Liver (tissue), 9 donors: ENCODE results near the gene ATG5. TPM values are rescaled to one million over a fixed set of nuclear protein-coding genes. Genes with fewer than 3 reads are reported as not detected.

Experiments
- DNase-seq: peaks from one replicate; pipeline ENCODE4 v3.0.0-alpha.2; 2017; ENCODE audit warnings: low spot score
- H3K27ac ChIP-seq, 2 donors: one replicate each; pipeline ENCODE4 v1.7.0; 2013; ENCODE audit warnings: inconsistent platforms in 2 of 2, low read length in 2 of 2, control low read depth in 1 of 2, low read depth in 1 of 2, mild to moderate bottlenecking in 1 of 2
- H3K27me3 ChIP-seq, 4 donors: one replicate each; pipeline versions ENCODE4 v1.6.1 to v1.7.0; 2013; ENCODE audit warnings: low read length in 3 of 4, inconsistent platforms in 1 of 4, mild to moderate bottlenecking in 1 of 4, moderate library complexity in 1 of 4; ENCODE audit not compliant: control insufficient read depth in 4 of 4, insufficient read depth in 4 of 4
- H3K36me3 ChIP-seq, 4 donors: one replicate each; pipeline versions ENCODE4 v1.6.1 to v1.7.0; 2013; ENCODE audit warnings: low read length in 3 of 4, mild to moderate bottlenecking in 3 of 4, low read depth in 1 of 4, moderate library complexity in 1 of 4; ENCODE audit not compliant: control insufficient read depth in 4 of 4, insufficient read depth in 3 of 4
- H3K4me1 ChIP-seq, 4 donors: one replicate each; pipeline versions ENCODE4 v1.6.1 to v1.7.0; 2013; ENCODE audit warnings: low read length in 3 of 4, mild to moderate bottlenecking in 3 of 4, moderate library complexity in 1 of 4; ENCODE audit not compliant: control insufficient read depth in 4 of 4, insufficient read depth in 4 of 4
- H3K4me3 ChIP-seq, 3 donors: one replicate each; pipeline versions ENCODE4 v1.6.1 to v1.7.0; 2013; ENCODE audit warnings: low read length in 3 of 3, control low read depth in 1 of 3, low read depth in 1 of 3, mild to moderate bottlenecking in 1 of 3
- H3K9ac ChIP-seq, 2 donors: one replicate each; pipeline ENCODE4 v1.7.0; 2013; ENCODE audit warnings: low read length in 2 of 2, mild to moderate bottlenecking in 2 of 2, moderate library complexity in 2 of 2, control low read depth in 1 of 2, low read depth in 1 of 2
- H3K9me3 ChIP-seq, 4 donors: one replicate each; pipeline versions ENCODE4 v1.6.1 to v1.7.0; 2013; ENCODE audit warnings: low read length in 3 of 4; ENCODE audit not compliant: control insufficient read depth in 4 of 4
- EGR1 ChIP-seq, 2 donors: IDR thresholded peaks; 2 replicates each; pipeline ENCODE4 v1.6.1; 2016 to 2018; ENCODE audit warnings: antibody characterized with exemption in 2 of 2, low read depth in 2 of 2
- FOXA2 ChIP-seq: IDR thresholded peaks from 2 replicates; pipeline ENCODE4 v1.6.1; 2016; ENCODE audit warnings: antibody characterized with exemption
- GABPA ChIP-seq, 2 donors: IDR thresholded peaks in 1 of 2; conservative IDR thresholded peaks in 1 of 2; 2 replicates each; pipeline ENCODE4 v1.6.1; 2016; ENCODE audit warnings: antibody characterized with exemption in 2 of 2, mild to moderate bottlenecking in 1 of 2, moderate library complexity in 1 of 2
- HNF4A ChIP-seq, 2 donors: conservative IDR thresholded peaks; 2 replicates each; pipeline ENCODE4 v1.6.1; 2016; ENCODE audit warnings: antibody characterized with exemption in 2 of 2, mild to moderate bottlenecking in 2 of 2
- NR2F2 ChIP-seq: IDR thresholded peaks from 2 replicates; pipeline ENCODE4 v1.6.1; 2016; ENCODE audit warnings: antibody characterized with exemption
- RAD21 ChIP-seq, 2 donors: IDR thresholded peaks; 2 replicates each; pipeline ENCODE4 v1.6.1; 2016; ENCODE audit warnings: antibody characterized with exemption in 2 of 2, mild to moderate bottlenecking in 2 of 2
- RXRA ChIP-seq, 2 donors: IDR thresholded peaks; 2 replicates each; pipeline ENCODE4 v1.6.1; 2017 to 2018; ENCODE audit warnings: antibody characterized with exemption in 2 of 2, mild to moderate bottlenecking in 1 of 2
- TAF1 ChIP-seq: conservative IDR thresholded peaks from 2 replicates; pipeline ENCODE4 v1.6.1; 2016; ENCODE audit warnings: antibody characterized with exemption, mild to moderate bottlenecking
- YY1 ChIP-seq: IDR thresholded peaks from 2 replicates; pipeline ENCODE4 v1.6.1; 2016; ENCODE audit warnings: antibody characterized with exemption, mild to moderate bottlenecking
- WGBS: extraction: QIAGEN DNeasy Blood & Tissue Kit; methylation state at CpG from one replicate; pipeline ENCODE4 v1.1.7; 2013; 5-methylcytosine and 5-hydroxymethylcytosine counted together
- polyA plus RNA-seq, 2 donors: library from polyadenylated mRNA; stranded (reverse) in 1 of 2; unstranded in 1 of 2; fragments of 200-250 nt in 1 of 2; fragments of >200 nt in 1 of 2; fragmentation: Nextera tagmentation in 1 of 2; extraction: Ambion mirVana in 1 of 2; gene quantifications; one replicate each; pipeline versions ENCODE4 v1.2.1 to v1.2.3, GENCODE V29; 2013 to 2015
- total RNA-seq, 2 donors: library from RNA; depleted of rRNA; stranded (reverse); fragments of >200 nt; gene quantifications; one replicate each; pipeline ENCODE4 v1.2.3, GENCODE V29; 2014
- TF ChIP-seq, protein P1 (sequence below): IDR thresholded peaks from 2 replicates; pipeline ENCODE4 v1.6.1; 2016; ENCODE audit warnings: antibody characterized with exemption
- TF ChIP-seq, protein P2 (sequence below): fragments of 150-350 bp; IDR thresholded peaks from 2 replicates; pipeline ENCODE4 v1.5.1; 2017; ENCODE audit warnings: improper control_type of control experiment, low read depth, low read length; ENCODE audit not compliant: missing input control
- TF ChIP-seq, protein P3 (sequence below): IDR thresholded peaks from 2 replicates; pipeline ENCODE4 v1.6.1; 2016; ENCODE audit warnings: antibody characterized with exemption
- donor health status: healthy.
- donor health status: healthy.
- donor health status: healthy.
- donor health status: healthy.
- donor health status: healthy.

Gene ATG5
- total and polyA plus RNA-seq, 4 donors, result 10.0 to 25.7 (median 19.7) TPM

DNA sequence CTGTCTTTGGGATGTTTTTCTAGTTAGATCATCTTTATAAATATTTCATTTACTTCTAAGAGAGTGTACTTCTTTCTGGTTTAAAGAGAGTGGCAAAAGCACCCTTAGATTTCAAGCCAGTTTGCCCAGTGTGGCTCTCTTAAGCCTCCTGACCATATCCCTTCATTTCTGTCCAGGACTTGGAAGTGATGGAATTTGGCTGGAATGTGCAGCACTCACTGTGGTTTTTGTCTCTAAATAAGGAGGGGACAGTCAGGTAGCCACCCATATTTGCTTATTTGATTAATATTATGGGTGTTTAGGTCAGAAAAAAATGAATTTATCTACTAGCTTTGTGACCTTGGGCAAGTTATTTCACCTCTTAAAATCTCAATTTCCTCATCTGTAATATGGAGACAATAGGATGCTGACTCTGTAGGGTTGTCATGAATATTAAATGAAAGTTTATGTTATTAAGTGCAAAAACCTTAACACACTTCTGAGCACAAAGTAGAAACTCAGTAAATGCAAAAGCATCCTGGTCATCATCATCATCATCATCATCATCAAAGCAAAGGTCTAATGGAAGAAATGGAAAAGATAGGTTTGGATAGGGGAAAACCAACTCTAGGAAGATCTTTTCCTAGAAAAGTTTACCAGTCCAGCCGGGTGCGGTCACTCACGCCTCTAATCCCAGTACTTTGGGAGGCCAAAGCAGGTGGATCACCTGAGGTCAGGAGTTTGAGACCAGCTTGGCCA, 38.0 kb upstream of the ATG5 start:
- no peaks in the 10 kb centered on the region for H3K36me3 ChIP-seq
- DNase-seq, result no peak
- TF ChIP-seq FOXA2 (no peak), EGR1 (IDR thresholded peaks at IDR 0.05; ENCODE audit: low read depth in 2 of 2) (no peak), NR2F2 (no peak), GABPA (IDR thresholded peaks at IDR 0.05 in 1 of 2, conservative IDR thresholded peaks at IDR 0.05 in 1 of 2) (no peak)
- TF ChIP-seq, protein P1, sequence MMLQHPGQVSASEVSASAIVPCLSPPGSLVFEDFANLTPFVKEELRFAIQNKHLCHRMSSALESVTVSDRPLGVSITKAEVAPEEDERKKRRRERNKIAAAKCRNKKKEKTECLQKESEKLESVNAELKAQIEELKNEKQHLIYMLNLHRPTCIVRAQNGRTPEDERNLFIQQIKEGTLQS, result no peak
- TF ChIP-seq, protein P2, sequence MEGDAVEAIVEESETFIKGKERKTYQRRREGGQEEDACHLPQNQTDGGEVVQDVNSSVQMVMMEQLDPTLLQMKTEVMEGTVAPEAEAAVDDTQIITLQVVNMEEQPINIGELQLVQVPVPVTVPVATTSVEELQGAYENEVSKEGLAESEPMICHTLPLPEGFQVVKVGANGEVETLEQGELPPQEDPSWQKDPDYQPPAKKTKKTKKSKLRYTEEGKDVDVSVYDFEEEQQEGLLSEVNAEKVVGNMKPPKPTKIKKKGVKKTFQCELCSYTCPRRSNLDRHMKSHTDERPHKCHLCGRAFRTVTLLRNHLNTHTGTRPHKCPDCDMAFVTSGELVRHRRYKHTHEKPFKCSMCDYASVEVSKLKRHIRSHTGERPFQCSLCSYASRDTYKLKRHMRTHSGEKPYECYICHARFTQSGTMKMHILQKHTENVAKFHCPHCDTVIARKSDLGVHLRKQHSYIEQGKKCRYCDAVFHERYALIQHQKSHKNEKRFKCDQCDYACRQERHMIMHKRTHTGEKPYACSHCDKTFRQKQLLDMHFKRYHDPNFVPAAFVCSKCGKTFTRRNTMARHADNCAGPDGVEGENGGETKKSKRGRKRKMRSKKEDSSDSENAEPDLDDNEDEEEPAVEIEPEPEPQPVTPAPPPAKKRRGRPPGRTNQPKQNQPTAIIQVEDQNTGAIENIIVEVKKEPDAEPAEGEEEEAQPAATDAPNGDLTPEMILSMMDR, result no peak
- no peaks in the 10 kb centered on the region for H3K9me3 ChIP-seq
- H3K27ac ChIP-seq, result no peak overlapping the region
- WGBS, result 94% methylated on average over 3 of the region's 3 CpGs
- H3K4me1 ChIP-seq, result peaks cover 6 to 13% (median 10%) of the 10 kb centered on the region in 4 donors
- H3K4me3 ChIP-seq, result no peak overlapping the region
- H3K27me3 ChIP-seq, result peaks cover 0 to 10% (median 2%) of the 10 kb centered on the region in 4 donors
- no peak overlapping the region for H3K9ac ChIP-seq

DNA sequence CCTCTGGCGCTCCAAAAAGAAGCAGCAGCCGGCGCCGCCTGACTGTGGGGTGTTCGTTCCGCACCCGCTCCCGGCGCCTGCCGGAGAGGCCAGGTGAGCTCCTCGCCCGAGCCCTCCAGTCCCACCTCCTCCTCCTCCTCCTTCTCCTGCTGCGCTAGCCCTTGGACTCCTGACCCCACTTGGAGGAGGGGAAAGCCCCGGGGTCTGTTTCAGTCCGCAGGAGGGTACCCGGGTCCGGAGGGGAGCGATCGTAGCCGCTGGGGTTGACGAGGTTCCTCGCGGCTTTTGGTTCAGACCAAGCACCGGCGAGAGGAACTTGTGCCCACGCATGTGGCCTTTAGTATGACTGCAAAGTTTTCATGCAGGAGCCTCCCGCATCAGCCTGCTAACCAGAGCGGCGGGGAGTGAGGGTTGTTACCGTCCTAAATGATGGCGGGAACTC, 35.5 kb upstream of the ATG5 start:
- WGBS, result 5% methylated on average over 31 of the region's 31 CpGs
- no peaks in the 10 kb centered on the region for H3K36me3 ChIP-seq
- no peak for DNase-seq
- peaks cover 6 to 13% (median 10%) of the 10 kb centered on the region in 4 donors for H3K4me1 ChIP-seq
- H3K27ac ChIP-seq, result no peak overlapping the region
- H3K27me3 ChIP-seq, result peaks cover 0 to 10% (median 0%) of the 10 kb centered on the region in 4 donors
- peak overlapping the region in 2 of 3 donors; percentile 26 to 54 for H3K4me3 ChIP-seq
- TF ChIP-seq, protein P2, result no peak
- no peak for TF ChIP-seq YY1
- no peak for TF ChIP-seq RXRA (IDR thresholded peaks at IDR 0.05)
- TF ChIP-seq RAD21 (IDR thresholded peaks at IDR 0.05), result no peak
- TF ChIP-seq FOXA2, result no peak
- TF ChIP-seq HNF4A (conservative IDR thresholded peaks at IDR 0.05), result no peak
- TF ChIP-seq EGR1 (IDR thresholded peaks at IDR 0.05; ENCODE audit: low read depth in 2 of 2), result no peak
- no peak for TF ChIP-seq TAF1
- TF ChIP-seq, protein P3, sequence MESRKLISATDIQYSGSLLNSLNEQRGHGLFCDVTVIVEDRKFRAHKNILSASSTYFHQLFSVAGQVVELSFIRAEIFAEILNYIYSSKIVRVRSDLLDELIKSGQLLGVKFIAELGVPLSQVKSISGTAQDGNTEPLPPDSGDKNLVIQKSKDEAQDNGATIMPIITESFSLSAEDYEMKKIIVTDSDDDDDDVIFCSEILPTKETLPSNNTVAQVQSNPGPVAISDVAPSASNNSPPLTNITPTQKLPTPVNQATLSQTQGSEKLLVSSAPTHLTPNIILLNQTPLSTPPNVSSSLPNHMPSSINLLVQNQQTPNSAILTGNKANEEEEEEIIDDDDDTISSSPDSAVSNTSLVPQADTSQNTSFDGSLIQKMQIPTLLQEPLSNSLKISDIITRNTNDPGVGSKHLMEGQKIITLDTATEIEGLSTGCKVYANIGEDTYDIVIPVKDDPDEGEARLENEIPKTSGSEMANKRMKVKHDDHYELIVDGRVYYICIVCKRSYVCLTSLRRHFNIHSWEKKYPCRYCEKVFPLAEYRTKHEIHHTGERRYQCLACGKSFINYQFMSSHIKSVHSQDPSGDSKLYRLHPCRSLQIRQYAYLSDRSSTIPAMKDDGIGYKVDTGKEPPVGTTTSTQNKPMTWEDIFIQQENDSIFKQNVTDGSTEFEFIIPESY, result no peak
- TF ChIP-seq, protein P1, result no peak
- H3K9ac ChIP-seq, result no peak overlapping the region
- H3K9me3 ChIP-seq, result no peaks in the 10 kb centered on the region
